Activated CD4-positive, alpha-beta T cell treated with anti-CD3 and anti-CD28 coated beads, Interleukin-2, amount 50 U/mL, for 4 hours (primary cell): ENCODE results near the gene CTRB1.
"Not testable (repeated sequence)": the region's sequence is repeated elsewhere in the genome, so short reads cannot be mapped to it uniquely, and the experiment has no call there.

Source experiments
- DNase-seq, 2 experiments: peaks; one replicate each; pipeline ENCODE4 v3.0.0-alpha.2; 2020

Gene CTRB1

GRCh38 chr16:75242436-75243078, 23.8 kb downstream of the CTRB1 start:
- not testable (repeated sequence) for DNase-seq

- no peak for DNase-seq
Observed at GRCh38 chr16:75243667-75244224, 25.0 kb downstream of the CTRB1 start.

DNA sequence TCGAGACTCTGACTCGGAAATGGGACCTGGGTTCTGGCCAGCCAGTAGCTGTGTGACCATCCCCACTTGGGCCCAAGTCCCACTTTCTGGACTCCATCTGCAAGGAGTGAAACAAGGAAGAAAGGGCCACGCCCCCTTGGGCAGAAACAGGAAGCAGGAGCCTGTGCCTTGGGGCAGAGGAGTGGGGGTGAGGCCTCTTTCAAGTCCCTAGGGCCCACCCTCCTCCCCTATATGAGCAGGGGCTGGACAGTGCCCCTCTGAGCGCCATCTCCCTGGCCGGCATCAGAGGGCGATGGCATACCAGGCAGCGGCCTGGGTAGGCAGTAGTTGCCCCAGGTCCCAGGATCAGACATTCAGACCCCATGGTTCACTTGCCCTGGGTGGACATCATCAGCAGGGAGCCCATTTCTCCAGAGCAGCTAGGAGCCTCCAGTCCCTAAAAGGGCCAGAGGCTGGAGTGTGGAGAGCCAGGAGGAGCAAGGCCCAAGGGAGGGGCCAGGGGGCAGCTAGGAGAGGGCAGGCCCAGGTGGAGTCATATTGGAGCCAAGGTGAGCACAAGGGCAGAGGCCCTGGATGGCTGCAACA, 25.5 kb downstream of the CTRB1 start:
- DNase-seq, result no peak

GRCh38 chr16:75244844-75245758, 26.3 kb downstream of the CTRB1 start:
- no peak for DNase-seq

DNA sequence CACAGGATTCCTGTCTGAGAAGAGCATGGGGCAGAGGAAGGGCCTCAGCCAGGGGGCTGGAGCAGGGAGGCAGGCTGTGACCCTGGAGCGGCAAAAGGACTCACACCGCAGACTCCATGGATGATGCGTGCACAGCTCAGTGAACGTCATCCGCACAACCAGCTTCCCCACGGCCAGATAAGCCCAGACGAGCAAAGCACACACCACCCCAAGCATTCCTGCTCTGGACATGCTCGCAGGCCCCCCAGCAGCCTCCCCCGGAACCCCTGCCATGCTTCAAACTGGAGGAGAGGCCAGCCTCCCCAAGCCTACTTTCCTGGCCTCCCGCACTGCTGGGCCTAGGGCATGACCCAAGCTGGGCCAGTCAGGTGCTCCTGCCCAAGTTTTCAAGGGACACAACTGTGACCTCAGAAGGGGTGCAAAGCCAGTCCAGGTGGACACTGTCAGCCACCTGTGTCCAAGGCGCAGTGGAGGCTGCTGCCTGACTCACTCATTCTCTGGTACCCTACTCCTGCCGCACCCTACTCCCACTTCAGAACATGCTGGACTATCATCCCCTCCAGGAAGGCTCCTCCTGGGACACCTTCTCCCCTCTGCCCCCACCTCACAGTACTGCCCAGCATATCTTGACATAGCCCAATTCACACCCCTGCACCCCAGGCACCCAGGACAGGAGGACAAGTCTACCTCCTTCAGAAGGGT, 27.9 kb downstream of the CTRB1 start:
- no peak for DNase-seq

DNA sequence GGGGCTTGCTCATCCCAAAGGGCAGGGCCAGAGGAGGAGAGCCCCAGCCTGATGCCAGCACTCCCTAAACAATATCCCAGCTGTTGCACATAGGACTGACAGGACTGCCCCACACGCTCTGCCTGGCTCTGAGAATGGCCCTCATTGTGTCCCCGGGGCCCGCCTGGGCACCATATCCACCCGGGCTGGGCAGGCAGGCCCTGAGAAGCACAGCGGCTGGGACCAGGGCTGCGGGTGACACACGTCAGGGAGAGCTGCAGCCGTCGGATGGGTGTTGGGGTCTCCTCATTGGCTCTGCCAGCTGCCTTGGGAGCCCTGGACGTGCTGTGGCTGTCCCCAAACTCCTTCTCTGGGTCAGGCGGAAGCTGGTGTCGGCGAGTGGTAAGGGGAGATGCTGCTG, 28.5 kb downstream of the CTRB1 start:
- DNase-seq, result no peak

- DNase-seq, result no peak
Observed at GRCh38 chr16:75248142-75248535, 29.4 kb downstream of the CTRB1 start.

- DNase-seq, result no peak
Observed at GRCh38 chr16:75248536-75249380, 30.0 kb downstream of the CTRB1 start.

DNA sequence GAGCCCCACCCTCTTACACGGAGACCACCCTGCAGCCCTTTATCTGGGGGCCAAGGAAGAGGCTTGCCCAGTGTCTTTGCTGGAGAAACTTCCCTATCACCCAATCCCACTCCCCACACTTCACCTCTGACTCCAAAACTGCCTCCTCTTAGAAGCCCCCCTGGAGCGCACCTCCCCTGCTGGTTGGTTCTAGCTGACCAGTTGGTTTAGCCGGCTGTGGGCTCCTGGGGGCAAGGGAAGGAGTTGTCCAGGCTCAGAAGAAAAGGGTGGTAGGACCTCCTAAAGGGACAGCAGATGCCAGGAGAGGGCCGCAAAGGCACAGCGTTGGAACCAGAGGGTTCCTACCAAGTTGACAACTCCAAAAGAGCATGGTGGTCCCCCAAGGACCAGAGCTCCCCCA, 30.7 kb downstream of the CTRB1 start:
- no peak for DNase-seq

DNA sequence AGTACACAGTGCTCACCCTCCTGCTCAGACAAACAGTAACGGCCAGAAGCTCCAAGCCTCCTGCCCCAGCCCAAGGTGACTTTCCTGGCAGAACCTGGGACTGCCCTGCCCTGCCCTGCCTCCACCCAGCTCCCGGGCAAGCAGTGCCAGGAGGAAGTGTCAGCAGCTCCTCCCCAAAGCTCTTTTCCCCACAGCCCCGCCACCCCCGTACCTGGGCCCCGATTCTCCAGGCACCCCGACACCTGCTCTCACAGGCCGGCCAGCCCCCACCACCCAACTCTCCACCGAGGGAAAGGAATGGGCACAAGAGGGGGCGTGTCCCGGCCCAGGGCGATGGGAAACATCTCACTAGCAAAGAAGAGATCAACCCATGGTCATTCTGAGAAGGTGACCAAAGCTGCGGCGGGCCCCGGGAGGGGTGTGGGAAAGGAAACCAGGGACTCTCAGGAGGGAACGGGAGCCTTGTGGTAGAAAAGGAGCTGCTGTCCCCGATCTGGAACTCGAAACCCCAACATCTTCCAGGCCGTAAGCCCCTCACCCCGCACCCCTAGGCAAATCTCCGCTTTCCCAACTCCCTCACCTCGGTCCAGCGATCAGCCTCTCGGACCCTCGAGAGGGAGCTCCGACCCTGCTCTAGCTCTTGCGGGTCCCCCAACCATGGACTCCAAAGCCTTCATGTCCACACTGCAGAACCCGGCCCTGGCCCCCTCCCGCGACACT, 31.5 kb downstream of the CTRB1 start:
- DNase-seq, result no peak

DNA sequence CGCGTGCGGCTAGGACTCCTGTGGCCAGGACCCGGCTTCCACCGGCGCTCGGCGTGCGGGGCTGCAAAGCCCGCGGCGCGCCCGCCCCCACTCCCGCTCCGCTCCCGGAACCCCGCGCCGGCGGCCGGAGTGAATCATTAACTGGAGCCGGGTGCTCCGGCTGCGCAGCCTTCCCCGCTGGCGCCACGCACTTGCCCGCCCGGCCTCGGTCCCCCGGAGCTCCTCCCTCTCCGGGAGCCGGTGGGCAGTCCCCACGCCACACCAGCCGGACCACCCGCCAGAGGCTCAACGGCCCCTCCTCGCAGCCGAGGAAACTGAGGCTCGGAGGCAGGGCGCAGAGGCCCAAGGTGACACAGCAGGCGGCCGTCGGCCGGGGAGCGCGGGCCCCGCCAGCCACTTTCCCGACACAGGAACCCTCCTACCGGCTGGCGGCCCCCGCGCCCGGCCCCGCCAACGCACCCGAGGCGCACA, 32.1 kb downstream of the CTRB1 start:
- no peak for DNase-seq

DNA sequence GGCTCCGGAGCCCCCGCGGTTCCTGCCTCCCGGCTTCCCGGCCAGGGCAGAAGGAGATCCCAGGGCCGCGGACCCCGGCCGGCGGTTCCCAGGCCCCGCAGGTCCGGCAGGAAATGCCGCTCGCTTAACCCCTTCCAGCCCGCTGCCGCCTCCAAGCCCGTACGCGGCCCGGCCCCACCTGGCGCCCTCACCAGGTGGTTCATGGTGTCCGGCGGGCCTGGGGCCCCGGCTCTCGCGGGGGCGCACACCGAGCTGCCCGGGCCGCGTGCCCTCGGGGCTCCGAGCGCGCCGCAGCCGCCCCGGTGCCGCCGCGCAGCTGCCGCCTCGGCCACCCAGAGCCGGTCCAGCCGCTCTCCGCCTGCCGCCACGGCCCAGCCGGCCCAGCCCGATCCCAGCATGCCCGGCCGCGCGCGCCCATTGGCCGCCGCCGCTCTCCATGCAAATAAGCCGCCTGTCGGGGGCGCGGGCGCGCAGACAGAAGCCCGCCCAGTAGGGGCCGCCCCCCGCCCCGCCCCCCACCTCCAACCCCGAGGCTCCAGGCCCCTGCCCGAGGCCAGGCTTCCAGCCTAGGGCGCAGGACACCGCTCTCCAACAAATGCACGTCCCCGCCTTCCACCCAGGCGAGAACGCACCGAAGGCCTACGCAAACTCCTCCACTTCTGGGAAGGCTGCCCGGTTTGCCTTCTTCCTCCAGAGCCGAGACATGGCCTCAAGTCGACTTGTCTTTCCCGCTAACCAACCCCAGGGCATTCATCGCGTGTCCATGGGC, 32.7 kb downstream of the CTRB1 start, which contains the start of gene BCAR1:
BCAR1 (minus strand) TSS at position 345 of the 769 bp plus-strand sequence; CDS start at position 203, 142 bp downstream.
- no peak for DNase-seq

DNA sequence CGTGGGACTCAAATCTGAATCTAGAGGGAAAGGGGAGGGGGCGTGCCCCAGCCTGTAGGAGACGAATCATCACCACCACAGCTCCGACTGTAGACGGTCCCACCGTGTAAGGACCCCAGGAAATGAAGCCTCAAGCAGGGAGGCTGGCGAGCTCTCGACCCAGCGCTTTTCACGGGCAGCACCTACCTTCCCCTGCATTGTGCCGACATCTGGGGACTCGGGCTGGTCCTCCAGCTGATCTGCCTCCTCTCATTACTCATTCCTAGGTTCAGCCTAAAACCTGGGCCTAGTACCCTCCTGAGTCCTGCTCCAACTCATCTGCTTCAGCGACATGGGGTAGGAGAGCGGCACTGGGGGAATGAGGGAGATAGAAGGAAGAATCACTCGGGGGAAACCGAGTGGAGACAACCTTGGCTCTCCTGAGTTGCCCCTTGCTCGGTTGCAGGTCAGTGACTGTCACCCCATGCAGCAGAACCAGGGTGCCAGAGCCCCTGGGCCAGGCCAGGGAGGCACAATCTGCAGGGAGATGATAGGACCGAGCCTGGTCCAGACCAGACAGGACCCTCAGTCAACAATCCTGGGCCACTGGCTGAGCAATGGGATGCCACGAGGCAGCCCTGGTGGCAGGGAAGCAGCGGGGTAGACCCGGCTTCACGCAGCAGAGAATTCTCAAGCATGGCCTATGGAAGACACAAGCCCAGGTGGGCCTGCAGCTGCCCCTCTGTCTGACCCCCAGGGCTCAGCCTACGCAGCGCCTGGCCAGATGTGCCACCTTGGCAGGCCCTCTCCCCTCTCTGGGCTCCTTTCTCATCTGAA, 33.5 kb downstream of the CTRB1 start:
- no peak for DNase-seq

DNA sequence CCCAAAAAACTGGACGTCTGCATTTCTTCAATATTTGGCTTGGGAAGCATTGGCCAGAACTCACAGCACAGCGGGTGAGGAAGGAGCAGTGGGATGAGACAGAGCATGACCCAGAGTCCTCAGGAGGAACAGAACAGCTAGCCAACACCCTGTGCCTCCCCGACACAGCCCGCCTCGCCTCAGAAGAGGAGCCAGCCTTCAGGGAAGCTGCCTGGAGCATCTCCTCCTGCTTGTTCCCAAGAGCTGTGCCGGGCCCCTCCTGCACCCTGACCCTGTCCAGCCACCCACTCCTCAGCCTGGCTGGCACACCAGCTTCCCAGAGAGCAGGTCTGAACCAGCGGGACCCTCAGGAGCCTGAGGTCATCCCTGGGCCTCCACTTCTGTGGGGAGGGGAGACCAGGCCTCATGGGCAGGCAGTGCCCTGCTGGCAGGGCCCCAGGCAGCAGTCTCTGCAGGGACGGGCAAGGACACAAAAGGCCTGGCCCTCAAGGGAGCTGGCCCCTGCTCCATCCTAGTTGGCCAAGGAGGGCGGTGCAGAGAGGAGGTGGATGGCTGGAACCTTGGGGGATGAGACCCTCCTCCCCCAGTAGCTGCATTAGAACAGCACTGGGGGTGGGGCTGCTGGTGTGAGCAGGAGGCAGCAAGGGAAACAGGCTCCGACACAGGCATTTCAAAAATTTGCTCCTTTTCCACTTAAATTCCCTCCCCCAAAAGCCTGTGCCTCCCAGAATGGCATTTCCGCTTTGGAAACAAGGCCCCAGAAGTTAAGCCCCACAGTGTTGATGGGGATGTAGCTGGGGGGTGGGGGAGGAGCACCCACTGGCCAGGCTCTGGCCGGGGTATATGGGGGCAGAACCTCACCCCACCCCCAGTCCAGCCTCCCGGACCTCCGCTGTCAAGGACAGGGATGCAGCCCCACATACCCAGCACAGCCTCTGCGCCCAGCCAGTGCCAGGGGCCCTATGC, 34.4 kb downstream of the CTRB1 start:
- DNase-seq, result no peak

GRCh38 chr16:75254359-75254837, 35.6 kb downstream of the CTRB1 start:
- no peak for DNase-seq

GRCh38 chr16:75256059-75256571, 37.3 kb downstream of the CTRB1 start:
- no peak for DNase-seq

GRCh38 chr16:75256696-75257343, 38.0 kb downstream of the CTRB1 start:
- no peak for DNase-seq
